Motor neuron (in vitro differentiated cells): ENCODE data around the gene ZNF236. TPM values are rescaled to one million over a fixed set of nuclear protein-coding genes. Genes with fewer than 3 reads are reported as not detected.
"Not testable (repeated sequence)": the region's sequence is repeated elsewhere in the genome, so short reads cannot be mapped to it uniquely, and the experiment has no call there.

Experiments used
- ATAC-seq, 8 experiments: fragments of 200-7000 bp; cut with Tn5 transposase; replicated peaks in 6 of 8; 2 replicates each; pipeline ENCODE4 v1.8.0; 2021; ENCODE audit warnings: mild to moderate bottlenecking in 8 of 8, moderate library complexity in 8 of 8
- H3K27ac ChIP-seq, 2 donors: fragments of 250-450 bp; sonication (Bioruptor Pico); 2 replicates each; pipeline ENCODE4 v1.9.0; 2021; ENCODE audit warnings: antibody characterized with exemption in 2 of 2, mild to moderate bottlenecking in 2 of 2, moderate library complexity in 1 of 2
- H3K4me1 ChIP-seq, 2 donors: fragments of 250-450 bp; sonication (Bioruptor Pico); replicated peaks in 1 of 2; 2 replicates each; pipeline ENCODE4 v1.6.1; 2021; ENCODE audit warnings: antibody characterized with exemption in 2 of 2, mild to moderate bottlenecking in 2 of 2, moderate library complexity in 1 of 2
- H3K4me3 ChIP-seq, 5 donors: fragments of 250-450 bp; sonication (Bioruptor Pico); 2 replicates each; pipeline ENCODE4 v1.9.0; 2021; ENCODE audit warnings: antibody characterized with exemption in 5 of 5, mild to moderate bottlenecking in 5 of 5, moderate library complexity in 4 of 5
- WGBS, 10 experiments: fragments of 450-650 bp; shearing (Covaris generic); methylation state at CpG; one replicate each; pipeline ENCODE4 v1.0.0; 2022; 5-methylcytosine and 5-hydroxymethylcytosine counted together
- in situ Hi-C, 9 experiments: fragments of 400-800 bp; cut with MboI; loops; one replicate each; pipeline ENCODE4 v1.15.0; 2021; ENCODE audit warnings: low sequenced_read_pairs in 9 of 9, low pct_unique_long_range_greater_than_20kb in 2 of 9; ENCODE audit not compliant: unreplicated experiment in 9 of 9
- total RNA-seq, 8 experiments: library from RNA; unstranded; fragments of 300-600 nt; gene quantifications; 2 replicates each; pipeline versions ENCODE4 v1.2.3 to v1.2.4, GENCODE V29; 2022

The ZNF236 gene
- total RNA-seq: 10 to 100 TPM in 4 of 8 experiments, 1 to 10 TPM in 4; 4.2 to 18.7 (median 11.0) TPM

DNA sequence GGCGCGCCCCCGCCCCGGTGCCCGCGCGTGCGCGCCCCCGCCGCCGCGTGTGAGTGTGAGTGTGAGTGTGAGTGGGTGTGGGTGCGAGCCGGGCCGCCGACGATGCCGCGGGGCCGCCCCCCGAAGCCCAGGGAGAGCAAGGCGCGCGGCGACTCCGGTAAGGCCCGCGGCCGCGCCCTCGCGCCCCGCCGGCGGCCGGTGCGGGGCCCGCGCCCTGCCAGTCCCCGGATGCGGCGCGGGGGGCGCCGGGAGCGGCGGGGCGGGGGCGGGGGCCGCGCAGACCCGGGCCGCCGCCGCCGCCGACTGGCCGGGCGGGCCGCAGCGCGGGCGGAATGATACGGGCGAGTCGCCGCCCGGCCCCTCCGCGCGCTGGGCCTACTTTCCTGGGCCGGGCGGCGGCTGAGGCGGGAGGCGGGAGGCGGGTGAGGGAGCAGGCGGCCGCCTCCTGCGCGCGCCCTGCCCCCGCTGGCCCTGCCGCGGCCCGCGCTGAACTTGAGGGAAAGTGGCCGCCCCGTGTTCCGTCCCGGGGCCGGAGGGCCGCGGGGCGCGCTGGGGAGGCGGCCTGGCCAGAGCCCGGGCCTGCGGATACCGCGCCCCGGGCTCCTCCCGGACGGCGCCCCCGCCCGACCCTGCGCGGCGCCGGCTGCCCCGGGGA is at the start of gene ZNF236:
TSS of gene ZNF236 (plus strand) at position 52 of the 655 bp plus-strand sequence. CDS start at position 103, 51 bp downstream.
- in situ Hi-C loops: no loop called here
- ATAC-seq: peak; percentile 66 to 82 (median 76)
- peaks cover 15 to 19% of the 10 kb centered on the region in 2 donors for H3K4me1 ChIP-seq
- H3K27ac ChIP-seq: peak within 1 kb of the TSS; percentile 99
- H3K4me3 ChIP-seq: peak within 1 kb of the TSS; percentile 94 to 100 (median 98)
- WGBS, 10 experiments: no CpG with 5 or more reads among the region's 113 CpGs

DNA sequence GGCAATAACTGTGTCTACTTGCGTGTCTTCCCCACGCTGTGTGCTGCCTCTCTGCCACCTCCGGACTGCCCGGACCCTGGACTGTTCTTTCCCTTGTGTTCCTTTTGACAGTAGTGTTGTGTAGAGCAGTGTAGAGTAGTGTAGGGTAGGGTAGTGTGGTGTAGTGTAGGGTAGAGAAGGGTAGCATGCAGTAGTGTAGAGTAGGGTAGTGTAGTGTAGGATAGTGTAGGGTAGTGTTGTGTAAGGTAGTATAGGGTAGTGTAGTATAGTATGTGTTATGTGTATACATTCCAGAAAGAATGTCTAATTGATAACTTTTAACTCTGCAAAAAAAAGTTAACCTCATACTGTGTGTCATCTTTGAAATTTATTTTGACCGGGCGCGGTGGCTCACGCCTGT is 49.7 kb upstream of the ZNF236 start:
- in situ Hi-C loops: no loop called here
- H3K4me3 ChIP-seq: no peak overlapping the region
- peaks cover 16 to 25% of the 10 kb centered on the region in 2 donors for H3K4me1 ChIP-seq
- 68 to 100% (median 94%) methylated on average over 2 to 6 of the region's 8 CpGs; no CpG with 5 or more reads in 4 of the 10 experiments for WGBS, 10 experiments
- ATAC-seq: no peak
- H3K27ac ChIP-seq: no peak overlapping the region

GRCh38 chr18:76777036-76777435 is 45.3 kb upstream of the ZNF236 start:
- H3K4me1 ChIP-seq, H3K4me3 ChIP-seq, ATAC-seq, H3K27ac ChIP-seq, in situ Hi-C loops: not testable (repeated sequence)
- 100% methylated on average over 1 to 3 of the region's 22 CpGs; no CpG with 5 or more reads in 8 of the 10 experiments for WGBS, 10 experiments

- peak in 1 of 8 experiments; percentile 35 for ATAC-seq
- Histone ChIP-seq H3K4me3 (no peak overlapping the region), H3K4me1 (peaks cover 0 to 10% of the 10 kb centered on the region in 2 donors), H3K27ac (no peak overlapping the region)
- 68 to 100% (median 93%) methylated on average over 1 to 16 of the region's 29 CpGs for WGBS, 10 experiments
- in situ Hi-C loops: no loop called here
These were observed 38.4 kb upstream of the ZNF236 start for GRCh38 chr18:76783786-76784484.

GRCh38 chr18:76785872-76786271 is 36.5 kb upstream of the ZNF236 start:
- Histone ChIP-seq H3K27ac (no peak overlapping the region), H3K4me1 (peaks cover 0 to 10% of the 10 kb centered on the region in 2 donors), H3K4me3 (no peak overlapping the region)
- ATAC-seq: peak in 3 of 8 experiments; percentile 31 to 67 (median 57)
- 10 to 96% (median 73%) methylated on average over 1 to 5 of the region's 6 CpGs; no CpG with 5 or more reads in 2 of the 10 experiments for WGBS, 10 experiments
- in situ Hi-C loops: no loop called here

DNA sequence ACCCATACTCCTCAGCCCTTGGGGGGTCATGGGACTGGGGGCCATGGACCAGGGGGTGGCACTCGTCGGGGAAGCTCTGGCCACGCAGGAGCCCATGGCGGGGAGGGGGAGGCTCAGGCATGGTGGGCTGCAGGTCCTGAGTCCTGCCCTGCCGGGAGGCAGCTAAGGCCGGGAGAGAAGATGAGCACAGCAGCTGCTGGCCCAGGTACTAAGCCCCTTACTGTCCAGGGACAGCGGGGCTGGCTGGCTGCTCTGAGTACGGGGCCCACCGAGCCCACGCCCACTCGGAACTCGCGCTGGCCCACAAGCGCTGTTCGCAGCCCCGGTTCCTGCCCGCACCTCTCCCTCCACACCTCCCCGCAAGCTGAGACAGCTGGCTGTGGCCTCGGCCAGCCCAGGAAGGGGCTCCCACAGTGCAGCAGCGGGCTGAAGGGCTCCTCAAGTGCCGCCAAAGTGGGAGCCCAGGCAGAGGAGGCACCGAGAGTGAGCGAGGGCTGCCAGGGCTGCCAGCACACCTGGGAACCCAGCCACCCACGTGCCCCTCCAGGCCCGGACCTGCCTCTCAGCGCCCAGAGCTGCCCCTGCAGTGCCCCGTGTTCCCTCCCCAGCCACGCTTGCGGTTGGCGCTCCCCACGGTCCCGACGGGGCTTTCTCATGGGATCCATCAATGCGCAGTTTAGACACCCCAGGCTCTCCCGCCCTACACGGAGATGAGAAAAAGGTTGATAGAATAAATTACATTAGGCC is 33.6 kb upstream of the ZNF236 start:
- ATAC-seq: no peak
- Histone ChIP-seq H3K4me1 (peaks cover 0 to 10% of the 10 kb centered on the region in 2 donors), H3K4me3 (no peak overlapping the region), H3K27ac (no peak overlapping the region)
- 83 to 94% (median 84%) methylated on average over 3 to 8 of the region's 36 CpGs; no CpG with 5 or more reads in 7 of the 10 experiments for WGBS, 10 experiments
- in situ Hi-C loops: no loop called here

- WGBS, 10 experiments: 48 to 100% (median 87%) methylated on average over 2 to 10 of the region's 12 CpGs; no CpG with 5 or more reads in 1 of the 10 experiments
- in situ Hi-C loops: no loop called here
- ATAC-seq: no peak
These were observed 31.3 kb upstream of the ZNF236 start for GRCh38 chr18:76791106-76791505.

GRCh38 chr18:76791642-76792041 is 30.7 kb upstream of the ZNF236 start:
- in situ Hi-C loops: no loop called here
- ATAC-seq: no peak
- Histone ChIP-seq H3K4me3 (no peak overlapping the region), H3K4me1 (no peaks in the 10 kb centered on the region), H3K27ac (no peak overlapping the region)
- 0 to 100% (median 95%) methylated on average over 1 to 4 of the region's 5 CpGs; no CpG with 5 or more reads in 5 of the 10 experiments for WGBS, 10 experiments

More at GRCh38 chr18:76791106-76791505, 31.3 kb upstream of the ZNF236 start:
- Histone ChIP-seq H3K4me1 (peaks cover 0 to 1% of the 10 kb centered on the region in 2 donors), H3K27ac (no peak overlapping the region), H3K4me3 (no peak overlapping the region)

DNA sequence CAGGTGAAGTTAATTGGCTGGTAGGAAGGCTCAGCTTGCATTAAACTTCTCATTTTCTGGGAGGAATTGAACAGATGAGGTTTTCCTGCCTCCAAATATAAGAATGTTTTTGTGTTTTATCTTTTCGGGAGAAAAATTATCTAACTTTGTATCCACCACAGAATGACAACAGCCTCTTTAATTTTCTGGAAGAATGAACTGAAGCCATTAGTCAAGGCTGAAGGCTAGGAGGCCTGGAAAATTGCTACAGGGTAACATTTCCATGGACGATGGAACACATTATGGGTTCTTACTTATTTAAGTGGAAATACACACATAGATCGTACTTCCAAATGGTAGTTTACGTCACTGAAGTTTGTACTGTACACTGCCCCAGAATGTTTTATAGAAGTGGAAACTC is 28.0 kb upstream of the ZNF236 start:
- WGBS, 10 experiments: 0 to 100% (median 86%) methylated on average over 1 to 4 of the region's 4 CpGs; no CpG with 5 or more reads in 1 of the 10 experiments
- Histone ChIP-seq H3K4me3 (no peak overlapping the region), H3K4me1 (no peaks in the 10 kb centered on the region), H3K27ac (no peak overlapping the region)
- ATAC-seq: no peak
- in situ Hi-C loops: no loop called here

GRCh38 chr18:76801567-76802505 is 20.5 kb upstream of the ZNF236 start:
- in situ Hi-C loops: no loop called here
- WGBS, 10 experiments: 0 to 100% (median 70%) methylated on average over 1 to 13 of the region's 61 CpGs; no CpG with 5 or more reads in 2 of the 10 experiments
- H3K4me1 ChIP-seq: no peaks in the 10 kb centered on the region
- no peak overlapping the region for H3K4me3 ChIP-seq
- ATAC-seq: peak; percentile 85 to 96 (median 92)
- no peak overlapping the region for H3K27ac ChIP-seq

DNA sequence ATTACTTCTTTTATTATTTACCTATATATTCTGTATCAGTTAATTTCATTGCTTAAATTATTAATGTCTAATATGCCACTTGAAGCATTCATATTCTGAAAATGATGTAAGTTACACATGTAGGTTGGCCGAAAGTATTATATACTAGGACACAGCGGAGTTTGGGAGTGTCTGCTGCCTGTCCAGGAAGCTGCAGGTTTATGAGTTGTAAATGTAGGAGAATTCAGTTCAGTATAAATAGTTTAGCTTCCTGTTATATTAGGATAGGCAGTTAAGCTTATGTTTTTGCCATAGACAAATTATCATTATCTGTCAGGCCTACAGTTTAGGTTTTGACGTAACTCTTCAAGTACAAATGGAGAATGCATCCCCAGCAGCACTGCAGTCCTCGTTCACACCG is 18.9 kb upstream of the ZNF236 start:
- no peak for ATAC-seq
- Histone ChIP-seq H3K4me3 (no peak overlapping the region), H3K4me1 (no peaks in the 10 kb centered on the region), H3K27ac (no peak overlapping the region)
- in situ Hi-C loops: no loop called here
- WGBS, 10 experiments: 33 to 74% (median 51%) methylated on average over 1 to 5 of the region's 5 CpGs; no CpG with 5 or more reads in 2 of the 10 experiments

DNA sequence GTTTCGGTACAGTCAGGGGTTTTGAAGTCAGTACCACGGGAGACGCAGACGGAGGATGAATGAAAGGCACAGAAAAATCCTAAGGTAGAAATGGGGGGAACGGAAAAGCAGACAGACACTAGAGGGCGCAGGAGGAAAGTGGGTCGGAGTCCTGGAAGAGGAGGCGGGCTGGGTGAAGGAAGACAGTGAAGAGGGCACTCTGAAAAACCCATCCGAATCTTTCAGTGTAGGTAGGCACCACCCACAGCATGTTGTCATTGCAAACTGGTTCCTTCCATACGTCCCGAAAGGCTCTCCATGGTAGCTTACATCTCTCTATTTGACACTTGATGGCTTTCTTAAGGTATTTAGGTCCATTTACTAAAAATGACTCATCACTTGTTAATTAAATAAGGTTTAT is 18.5 kb upstream of the ZNF236 start:
- Histone ChIP-seq H3K27ac (no peak overlapping the region), H3K4me1 (no peaks in the 10 kb centered on the region), H3K4me3 (no peak overlapping the region)
- WGBS, 10 experiments: 2 to 37% (median 16%) methylated on average over 3 to 10 of the region's 11 CpGs; no CpG with 5 or more reads in 1 of the 10 experiments
- in situ Hi-C loops: no loop called here
- ATAC-seq: peak; percentile 29 to 72 (median 62)
